ENCODE measurements around the gene SLC9A9.

The SLC9A9 gene

DNA sequence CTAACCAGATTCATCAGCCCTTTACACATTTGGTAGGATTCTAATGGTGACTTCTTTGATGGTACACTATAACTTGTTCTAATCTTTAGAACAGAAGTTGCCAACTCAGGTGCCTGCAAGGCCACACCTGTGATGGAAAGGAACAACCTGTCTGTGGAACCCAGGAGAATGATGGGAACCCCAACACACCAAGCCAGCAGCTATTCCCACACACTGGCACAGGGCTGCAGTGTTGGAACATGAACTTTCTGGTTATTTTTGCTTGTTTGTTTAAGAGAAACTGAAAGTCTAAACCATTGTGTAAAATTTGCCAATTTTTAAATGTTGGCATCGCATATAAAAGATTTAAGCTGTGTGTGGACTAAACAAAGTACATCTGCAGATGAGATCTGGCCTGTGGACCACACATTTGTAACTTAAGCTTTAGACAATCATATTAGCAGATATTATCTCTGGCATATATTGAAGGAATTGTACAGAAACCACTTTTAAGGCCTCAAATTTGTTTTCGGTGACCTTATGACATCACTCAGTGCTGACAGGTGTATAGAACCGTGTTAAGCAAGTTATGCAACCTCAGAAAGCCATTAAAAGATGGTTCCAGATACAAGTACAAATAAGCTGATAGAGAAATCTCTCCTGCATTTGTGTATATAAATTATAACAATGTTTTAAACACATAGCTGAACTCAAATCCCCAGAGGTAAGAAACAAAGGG lies 242.9 kb downstream of the SLC9A9 start:
- DNase-seq (ENCODE audit: extremely low spot score), result no peak
- ChIA-PET POLR2A (interaction anchor here (0.8 kb wide), 1 partner anchor 125 kb away, joined by 3 read pairs; no protein-coding TSS in a partner anchor), CTCF (interaction anchor here (0.9 to 3.0 kb wide), 11 partner anchors 8 to 293 kb away, joined by 3 to 16 read pairs (median 4); no protein-coding TSS in a partner anchor)
- TF ChIP-seq, protein P1, sequence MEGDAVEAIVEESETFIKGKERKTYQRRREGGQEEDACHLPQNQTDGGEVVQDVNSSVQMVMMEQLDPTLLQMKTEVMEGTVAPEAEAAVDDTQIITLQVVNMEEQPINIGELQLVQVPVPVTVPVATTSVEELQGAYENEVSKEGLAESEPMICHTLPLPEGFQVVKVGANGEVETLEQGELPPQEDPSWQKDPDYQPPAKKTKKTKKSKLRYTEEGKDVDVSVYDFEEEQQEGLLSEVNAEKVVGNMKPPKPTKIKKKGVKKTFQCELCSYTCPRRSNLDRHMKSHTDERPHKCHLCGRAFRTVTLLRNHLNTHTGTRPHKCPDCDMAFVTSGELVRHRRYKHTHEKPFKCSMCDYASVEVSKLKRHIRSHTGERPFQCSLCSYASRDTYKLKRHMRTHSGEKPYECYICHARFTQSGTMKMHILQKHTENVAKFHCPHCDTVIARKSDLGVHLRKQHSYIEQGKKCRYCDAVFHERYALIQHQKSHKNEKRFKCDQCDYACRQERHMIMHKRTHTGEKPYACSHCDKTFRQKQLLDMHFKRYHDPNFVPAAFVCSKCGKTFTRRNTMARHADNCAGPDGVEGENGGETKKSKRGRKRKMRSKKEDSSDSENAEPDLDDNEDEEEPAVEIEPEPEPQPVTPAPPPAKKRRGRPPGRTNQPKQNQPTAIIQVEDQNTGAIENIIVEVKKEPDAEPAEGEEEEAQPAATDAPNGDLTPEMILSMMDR (IDR thresholded peaks at IDR 0.05; ENCODE audit: control extremely low read depth, extremely low read depth, low read depth, missing control alignments), result peak; percentile 27

DNA sequence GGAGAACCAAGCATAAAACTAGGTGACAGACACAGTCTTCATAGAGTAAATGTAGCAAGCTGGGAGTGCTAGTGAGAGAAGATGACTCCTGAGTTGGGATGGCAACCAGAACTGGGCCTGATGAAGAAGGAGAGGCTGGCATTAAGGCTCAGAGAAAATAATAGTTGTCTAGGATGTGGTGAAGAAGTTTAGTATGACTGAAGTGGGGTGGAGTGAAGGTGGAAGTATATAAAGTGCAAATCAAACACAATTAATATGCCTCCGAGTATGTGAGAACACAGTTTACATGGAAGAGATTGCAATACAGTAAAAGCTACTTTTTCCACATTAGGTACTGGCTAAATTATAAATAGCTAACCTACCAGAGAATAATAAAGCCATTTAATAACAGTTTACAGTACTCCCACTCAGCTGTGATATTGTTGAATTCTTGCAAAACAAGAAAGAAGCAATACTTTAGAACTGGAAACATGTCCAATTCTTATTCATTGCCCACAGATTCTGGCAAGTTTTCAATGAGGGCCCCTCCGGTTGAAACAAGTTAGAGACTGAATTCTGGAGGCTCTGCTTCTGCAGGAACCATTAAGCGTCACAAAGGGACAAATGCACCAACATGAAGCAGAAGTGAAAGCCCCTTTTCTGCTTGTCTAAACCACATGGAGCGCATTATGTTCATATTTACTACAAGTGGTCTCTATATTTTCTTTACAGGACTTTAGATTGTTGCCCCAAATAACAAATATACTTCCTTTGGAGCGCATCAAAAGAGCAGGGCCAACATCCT lies 243.7 kb downstream of the SLC9A9 start:
- POLR2A ChIA-PET, result interaction anchor here (0.8 kb wide), 1 partner anchor 124 kb away, joined by 3 read pairs; no protein-coding TSS in a partner anchor
- TF ChIP-seq, protein P1 (IDR thresholded peaks at IDR 0.05; ENCODE audit: control extremely low read depth, extremely low read depth, low read depth, missing control alignments), result no peak
- DNase-seq (ENCODE audit: extremely low spot score), result no peak
- CTCF ChIA-PET, result interaction anchor here (0.9 to 3.0 kb wide), 9 partner anchors 7 to 292 kb away, joined by 3 to 16 read pairs (median 4); no protein-coding TSS in a partner anchor

DNA sequence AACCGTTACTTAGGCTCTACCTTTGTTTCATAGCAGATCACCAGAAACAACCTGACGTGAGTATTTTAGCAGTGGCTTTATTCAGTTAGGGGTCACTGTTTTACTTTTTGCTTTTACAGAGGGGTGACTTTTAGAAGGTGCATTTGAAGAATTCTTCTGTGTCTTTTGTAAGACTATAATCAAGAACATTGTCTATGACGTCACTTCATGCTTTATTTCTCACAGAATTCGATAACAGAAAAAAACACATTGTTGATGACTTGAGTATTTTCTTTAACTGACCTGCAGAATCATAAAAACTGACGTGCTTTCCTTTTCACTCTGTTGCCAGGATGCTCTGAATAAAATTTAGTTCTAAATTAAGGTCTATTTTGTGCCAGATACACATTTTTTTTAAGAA lies 244.5 kb downstream of the SLC9A9 start:
- ChIA-PET CTCF (interaction anchor here (1.4 to 3.0 kb wide), 3 partner anchors 10 to 40 kb away, joined by 6 to 16 read pairs (median 10); no protein-coding TSS in a partner anchor), POLR2A (no interaction called here)
- TF ChIP-seq, protein P1 (IDR thresholded peaks at IDR 0.05; ENCODE audit: control extremely low read depth, extremely low read depth, low read depth, missing control alignments), result no peak
- DNase-seq (ENCODE audit: extremely low spot score), result no peak

DNA sequence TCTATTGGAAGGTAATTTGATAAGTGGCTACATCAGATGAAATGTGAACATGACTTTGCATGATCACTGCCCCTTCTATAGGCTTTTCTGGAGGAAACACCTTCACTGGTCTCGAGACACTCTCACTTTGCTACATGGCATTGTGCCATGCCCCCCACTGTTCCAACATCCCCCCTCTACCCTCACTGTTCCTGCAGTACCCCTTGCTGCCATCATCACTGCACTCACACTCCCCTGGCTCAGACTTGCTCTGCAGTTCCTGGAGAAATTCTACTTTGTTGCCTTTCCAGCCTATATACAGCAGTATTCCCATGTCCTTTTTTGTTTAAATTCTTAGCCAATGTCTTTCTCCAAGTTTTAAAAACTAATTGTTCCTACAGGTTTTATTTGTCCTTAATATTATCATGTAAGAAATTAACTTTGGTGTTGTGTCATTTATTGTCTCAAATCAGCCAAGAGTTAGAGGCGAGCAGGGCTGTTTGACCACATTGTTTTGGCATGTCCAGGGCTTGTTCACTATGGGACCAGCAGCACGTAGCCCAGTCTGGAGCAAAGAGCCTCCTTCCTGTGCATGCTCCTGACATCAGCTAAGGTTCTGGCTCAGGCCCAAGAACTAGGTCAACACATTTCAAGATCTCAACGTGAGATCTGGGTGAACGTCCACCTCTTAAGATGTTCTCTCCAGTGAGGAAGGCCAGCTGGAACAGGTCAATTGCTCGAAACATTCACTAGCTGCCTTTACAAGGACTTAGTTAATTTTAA lies 246.4 kb downstream of the SLC9A9 start:
- ChIA-PET POLR2A (no interaction called here), CTCF (interaction anchor here (1.0 to 2.2 kb wide), 2 partner anchors 11 to 12 kb away, joined by 4 to 6 read pairs; no protein-coding TSS in a partner anchor)
- TF ChIP-seq, protein P1 (IDR thresholded peaks at IDR 0.05; ENCODE audit: control extremely low read depth, extremely low read depth, low read depth, missing control alignments), result no peak

DNA sequence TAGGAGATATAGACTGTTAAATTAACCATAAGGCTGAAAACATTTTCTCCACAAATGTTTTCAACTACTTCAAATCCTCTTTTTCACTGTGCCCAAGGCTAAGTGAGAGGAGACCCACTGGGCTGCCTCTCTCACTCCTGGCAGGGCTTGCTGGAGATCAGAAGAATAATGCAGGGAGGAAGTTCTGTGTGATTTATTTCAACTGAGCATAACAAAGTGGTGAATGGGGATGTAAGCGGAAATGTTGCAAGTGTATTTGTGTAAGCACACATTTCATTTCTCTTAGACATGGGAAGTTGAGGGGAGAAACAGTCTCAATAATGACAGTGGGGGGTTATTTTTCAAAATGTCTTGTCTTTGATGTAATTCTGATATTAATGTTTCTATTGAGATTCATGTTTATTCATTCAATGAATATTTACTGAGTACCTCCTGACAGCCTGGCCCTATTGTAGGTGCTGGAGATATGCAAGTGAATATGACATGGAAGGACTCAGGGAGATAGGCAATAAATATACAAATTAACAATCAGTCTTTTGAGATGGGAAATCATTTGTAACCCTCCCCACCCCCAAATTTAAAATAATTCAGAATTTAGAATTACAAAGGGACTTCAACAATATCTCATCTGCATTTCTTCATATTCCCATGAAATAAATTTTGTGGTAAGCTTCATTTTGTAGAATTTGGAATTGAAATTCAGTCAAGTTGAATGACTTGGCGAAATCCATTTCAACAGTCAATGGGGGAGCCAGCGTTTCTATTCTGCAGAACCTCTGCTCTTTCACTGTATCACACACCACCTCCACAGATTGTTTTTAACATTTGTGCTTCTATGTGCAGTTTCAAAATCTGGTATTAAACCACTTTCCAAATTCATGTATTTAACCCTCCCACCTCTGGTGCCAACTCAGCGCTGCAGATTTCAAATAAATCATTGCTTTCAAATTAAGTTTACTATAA lies 247.2 kb downstream of the SLC9A9 start:
- DNase-seq (ENCODE audit: extremely low spot score), result no peak
- TF ChIP-seq, protein P1 (IDR thresholded peaks at IDR 0.05; ENCODE audit: control extremely low read depth, extremely low read depth, low read depth, missing control alignments), result no peak
- POLR2A ChIA-PET, result no interaction called here
- CTCF ChIA-PET, result interaction anchor here (2.2 kb wide), 1 partner anchor 10 kb away, joined by 6 read pairs; no protein-coding TSS in a partner anchor

More for the DNA sequence above, 246.4 kb downstream of the SLC9A9 start:
- no peak for DNase-seq (ENCODE audit: extremely low spot score)
